ENCODE data around the gene ATP8A2.

Gene ATP8A2

DNA sequence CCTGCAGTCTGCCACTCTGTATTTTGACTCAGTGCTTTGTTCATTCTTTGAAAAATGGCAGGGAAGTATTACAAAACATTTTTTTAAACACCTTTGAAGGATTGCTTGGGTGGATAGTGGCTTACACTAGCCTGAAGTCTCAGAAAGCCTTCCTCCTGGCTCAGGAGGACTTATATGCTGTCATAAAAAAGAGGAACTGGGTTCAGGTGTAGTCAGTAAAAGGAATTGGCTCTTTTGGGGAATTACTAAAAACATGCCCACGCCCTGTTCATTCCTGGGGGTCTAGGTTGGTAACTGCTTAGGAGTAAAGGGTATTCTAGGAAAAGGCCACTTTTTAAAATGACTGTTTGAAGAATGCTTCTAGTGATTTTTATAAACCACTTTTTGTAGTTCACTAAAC is 493.2 kb downstream of the ATP8A2 start:
- Mint-ChIP-seq H3K4me3 (no peak overlapping the region), H3K27ac (ENCODE audit: low read depth) (no peak overlapping the region), H3K27me3 (peaks cover 13% of the 10 kb centered on the region), H3K36me3 (ENCODE audit: insufficient read depth) (no peaks in the 10 kb centered on the region), H3K4me1 (no peaks in the 10 kb centered on the region), H3K9me3 (no peaks in the 10 kb centered on the region)
- no peak for ATAC-seq (replicated peaks; ENCODE audit: extremely low read depth, poor library complexity, severe bottlenecking)
- DNase-seq (ENCODE audit: low spot score in 2 of 2) = no peak

DNA sequence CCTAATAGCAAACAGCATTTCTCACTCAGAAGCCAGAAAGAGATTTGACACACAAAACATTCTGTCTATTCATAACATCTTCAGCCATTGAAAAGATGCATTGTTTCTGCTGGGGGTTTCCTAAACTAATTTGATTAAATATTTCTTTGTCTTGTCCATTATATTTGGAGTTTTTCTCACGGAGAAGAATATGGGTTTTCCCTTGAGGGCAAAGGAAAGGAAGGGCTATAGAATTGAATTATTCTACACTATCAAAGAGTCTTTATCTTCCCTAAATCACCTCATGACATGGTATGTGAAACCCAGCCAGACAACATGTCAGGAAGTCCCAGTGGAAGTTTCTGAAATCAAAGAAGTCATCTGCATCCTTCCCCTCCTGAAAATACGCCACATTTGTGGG is 493.6 kb downstream of the ATP8A2 start:
- H3K27ac Mint-ChIP-seq (ENCODE audit: low read depth) = no peak overlapping the region
- H3K27me3 Mint-ChIP-seq = peaks cover 13% of the 10 kb centered on the region
- H3K9me3 Mint-ChIP-seq = no peaks in the 10 kb centered on the region
- DNase-seq (ENCODE audit: low spot score in 2 of 2) (no peak), ATAC-seq (replicated peaks; ENCODE audit: extremely low read depth, poor library complexity, severe bottlenecking) (no peak)
- no peaks in the 10 kb centered on the region for H3K36me3 Mint-ChIP-seq (ENCODE audit: insufficient read depth)
- no peaks in the 10 kb centered on the region for H3K4me1 Mint-ChIP-seq
- no peak overlapping the region for H3K4me3 Mint-ChIP-seq

DNA sequence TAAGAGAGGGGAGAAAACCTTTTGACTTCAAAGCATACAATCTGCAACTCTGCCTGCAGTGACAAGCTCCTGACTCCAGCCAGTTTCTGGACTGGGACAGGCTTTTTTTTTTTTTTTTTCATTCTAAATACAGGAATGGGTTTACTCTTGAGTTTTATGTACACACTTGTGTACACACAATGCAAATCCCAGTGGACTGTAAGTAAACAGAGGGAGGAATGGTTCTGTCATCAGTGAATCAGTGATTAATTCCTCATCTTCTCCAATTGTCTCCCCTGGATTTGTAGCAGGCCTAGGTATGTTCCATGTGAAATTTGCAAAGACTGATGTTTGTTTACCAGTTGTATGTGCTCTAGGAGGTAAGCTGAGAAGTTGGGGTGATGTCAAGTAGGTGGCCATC is 495.3 kb downstream of the ATP8A2 start:
- DNase-seq (ENCODE audit: low spot score in 2 of 2) (no peak), ATAC-seq (replicated peaks; ENCODE audit: extremely low read depth, poor library complexity, severe bottlenecking) (no peak)
- Mint-ChIP-seq H3K27ac (ENCODE audit: low read depth) (no peak overlapping the region), H3K27me3 (peaks cover 13% of the 10 kb centered on the region), H3K4me1 (peaks cover 5% of the 10 kb centered on the region), H3K36me3 (ENCODE audit: insufficient read depth) (no peaks in the 10 kb centered on the region), H3K4me3 (no peak overlapping the region), H3K9me3 (no peaks in the 10 kb centered on the region)

DNA sequence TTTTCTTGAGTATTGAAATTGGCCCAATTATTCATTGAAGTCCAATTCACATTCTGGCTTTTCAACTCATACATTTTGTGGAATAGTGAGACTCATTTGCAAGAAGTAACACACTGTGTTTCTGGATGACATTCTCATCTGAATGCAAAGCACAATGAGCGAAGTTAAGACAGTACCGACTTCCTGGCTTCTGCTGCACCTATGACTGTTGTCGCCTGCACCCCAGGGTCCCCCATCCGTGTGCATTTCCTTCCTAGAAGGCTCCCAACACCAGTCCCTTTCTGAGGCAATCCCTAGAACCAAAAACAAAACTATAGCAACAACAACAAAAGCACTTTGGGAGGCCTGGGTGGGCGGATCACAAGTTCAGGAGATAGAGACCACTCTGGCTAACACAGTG is 496.7 kb downstream of the ATP8A2 start:
- Mint-ChIP-seq H3K4me3 (no peak overlapping the region), H3K4me1 (peaks cover 5% of the 10 kb centered on the region), H3K27me3 (peaks cover 13% of the 10 kb centered on the region), H3K9me3 (no peaks in the 10 kb centered on the region), H3K36me3 (ENCODE audit: insufficient read depth) (no peaks in the 10 kb centered on the region), H3K27ac (ENCODE audit: low read depth) (no peak overlapping the region)
- DNase-seq (ENCODE audit: low spot score in 2 of 2) (no peak), ATAC-seq (replicated peaks; ENCODE audit: extremely low read depth, poor library complexity, severe bottlenecking) (no peak)

DNA sequence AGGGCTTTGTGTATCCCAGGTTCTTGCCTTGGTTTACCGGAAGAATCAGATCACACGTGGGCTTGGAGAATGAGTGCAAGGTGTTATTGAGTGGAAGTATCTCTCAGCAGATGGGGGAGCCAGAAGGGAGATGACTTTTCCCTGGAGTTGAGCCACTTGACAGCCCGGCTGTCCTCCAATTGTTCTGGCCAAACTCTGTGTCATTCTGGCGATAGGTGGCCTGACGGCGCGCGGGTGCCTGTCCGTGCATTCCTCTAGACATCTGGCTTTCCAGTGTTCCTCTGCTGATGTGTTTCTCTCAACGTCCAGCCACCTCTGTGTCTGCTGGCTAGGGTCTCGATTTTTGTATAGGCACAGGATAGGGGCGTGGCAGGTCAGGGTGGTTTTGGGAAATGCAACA is 498.2 kb downstream of the ATP8A2 start:
- H3K4me3 Mint-ChIP-seq = no peak overlapping the region
- H3K27me3 Mint-ChIP-seq = peaks cover 13% of the 10 kb centered on the region
- no peaks in the 10 kb centered on the region for H3K36me3 Mint-ChIP-seq (ENCODE audit: insufficient read depth)
- no peak overlapping the region for H3K27ac Mint-ChIP-seq (ENCODE audit: low read depth)
- ATAC-seq (replicated peaks; ENCODE audit: extremely low read depth, poor library complexity, severe bottlenecking) = no peak
- no peak for DNase-seq (ENCODE audit: low spot score in 2 of 2)
- peaks cover 5% of the 10 kb centered on the region for H3K9me3 Mint-ChIP-seq
- peaks cover 19% of the 10 kb centered on the region for H3K4me1 Mint-ChIP-seq

DNA sequence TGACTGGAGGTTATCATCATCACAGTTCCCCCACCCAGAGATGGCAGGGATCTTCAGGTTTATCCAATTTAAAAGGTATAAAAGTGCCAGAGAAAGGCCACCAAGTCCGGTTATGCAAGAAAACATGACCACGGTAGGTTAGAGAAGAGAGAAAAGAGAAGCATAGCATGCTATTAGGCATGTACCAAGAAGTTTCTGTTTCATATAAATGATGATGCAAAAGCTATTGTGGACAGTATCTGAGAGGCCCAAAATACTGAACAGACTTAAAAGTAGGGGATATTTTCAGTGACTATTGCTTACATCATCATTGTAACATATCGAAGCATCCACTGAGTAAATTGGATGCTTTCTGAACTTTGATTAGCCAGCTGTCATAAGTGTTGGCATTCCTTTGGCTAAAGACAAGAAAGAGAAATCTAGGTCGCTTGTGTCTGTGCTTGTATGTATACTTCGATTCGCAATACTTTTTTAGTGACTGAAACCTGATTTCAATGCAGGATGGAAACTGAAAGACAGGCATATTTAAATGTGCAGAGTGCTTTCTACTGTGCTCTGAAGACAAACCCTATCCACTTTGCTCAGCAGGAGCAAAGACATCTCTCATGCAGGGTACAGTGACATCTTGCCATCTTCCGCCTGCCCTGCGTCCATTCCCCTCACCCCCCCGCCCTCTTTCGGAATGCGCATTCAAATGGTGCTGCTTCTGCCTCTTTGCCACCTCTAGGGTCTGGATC is 499.8 kb downstream of the ATP8A2 start:
- ATAC-seq (replicated peaks; ENCODE audit: extremely low read depth, poor library complexity, severe bottlenecking) = no peak
- no peak overlapping the region for H3K27ac Mint-ChIP-seq (ENCODE audit: low read depth)

DNA sequence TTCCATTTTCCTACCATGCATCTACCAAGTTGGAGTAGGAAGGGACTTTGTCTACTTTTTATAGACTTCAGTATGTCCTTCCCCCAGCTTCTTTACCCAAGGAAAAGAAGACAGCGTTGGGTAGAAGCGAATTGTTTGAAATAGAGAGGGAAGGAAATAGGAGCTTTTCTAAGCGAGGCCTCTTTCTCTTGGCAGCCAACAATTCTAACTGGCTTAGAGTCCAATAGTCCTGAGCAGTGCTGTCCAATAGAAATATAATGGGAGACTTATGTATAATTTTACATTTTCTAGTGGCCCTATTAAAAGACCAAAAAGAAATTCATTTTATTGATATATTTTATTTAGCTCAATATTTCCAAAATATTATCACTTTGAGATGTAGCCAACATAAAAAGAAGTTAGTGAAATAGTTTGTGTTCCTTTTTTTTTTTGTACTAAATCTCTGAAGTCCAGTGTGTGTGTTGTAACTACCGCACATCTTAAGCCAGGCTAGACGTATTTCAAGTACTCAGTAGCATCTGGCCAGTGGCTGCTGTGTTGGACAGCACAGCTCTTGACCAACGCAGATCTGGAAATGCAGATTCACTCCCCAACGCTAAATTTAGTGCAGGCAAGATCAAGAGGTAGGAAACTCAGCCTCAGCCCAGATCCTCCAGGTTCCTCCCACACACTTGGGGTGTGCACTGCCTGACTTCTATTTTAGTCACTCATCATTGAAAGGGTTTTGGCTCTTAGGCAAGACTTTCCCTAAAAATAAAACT is 500.9 kb downstream of the ATP8A2 start:
- peaks cover 5% of the 10 kb centered on the region for H3K9me3 Mint-ChIP-seq
- H3K4me1 Mint-ChIP-seq = peaks cover 22% of the 10 kb centered on the region
- H3K36me3 Mint-ChIP-seq (ENCODE audit: insufficient read depth) = peaks cover 2% of the 10 kb centered on the region
- no peak overlapping the region for H3K27ac Mint-ChIP-seq (ENCODE audit: low read depth)
- DNase-seq (ENCODE audit: low spot score in 2 of 2) (no peak), ATAC-seq (replicated peaks; ENCODE audit: extremely low read depth, poor library complexity, severe bottlenecking) (no peak)
- H3K27me3 Mint-ChIP-seq = no peaks in the 10 kb centered on the region
- no peak overlapping the region for H3K4me3 Mint-ChIP-seq

More for the DNA sequence above, 499.8 kb downstream of the ATP8A2 start:
- Mint-ChIP-seq H3K4me1 (peaks cover 22% of the 10 kb centered on the region), H3K36me3 (ENCODE audit: insufficient read depth) (peaks cover 2% of the 10 kb centered on the region), H3K27me3 (peaks cover 4% of the 10 kb centered on the region), H3K4me3 (no peak overlapping the region), H3K9me3 (peaks cover 5% of the 10 kb centered on the region)
- no peak for DNase-seq (ENCODE audit: low spot score in 2 of 2)

DNA sequence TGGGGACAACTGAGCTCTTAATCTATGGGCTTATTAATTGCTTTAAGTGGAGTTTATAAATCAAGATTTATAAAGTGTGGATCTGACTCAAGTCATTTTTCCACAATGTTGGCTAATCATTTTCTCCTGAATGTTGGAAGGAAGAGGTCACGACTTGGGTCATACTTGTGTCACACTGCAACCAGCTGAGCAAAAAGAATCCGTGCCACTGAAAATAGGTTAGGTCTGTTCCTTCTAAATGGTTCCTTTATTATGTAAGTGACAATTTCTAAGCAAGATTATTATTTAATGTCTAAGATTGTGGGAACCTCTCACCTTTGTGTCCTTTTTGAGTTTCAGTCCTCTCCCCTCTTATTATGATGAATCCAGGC is 501.5 kb downstream of the ATP8A2 start:
- H3K4me3 Mint-ChIP-seq = no peak overlapping the region
- peaks cover 5% of the 10 kb centered on the region for H3K9me3 Mint-ChIP-seq
- no peaks in the 10 kb centered on the region for H3K27me3 Mint-ChIP-seq
- no peak overlapping the region for H3K27ac Mint-ChIP-seq (ENCODE audit: low read depth)
- H3K36me3 Mint-ChIP-seq (ENCODE audit: insufficient read depth) = peaks cover 2% of the 10 kb centered on the region
- peaks cover 22% of the 10 kb centered on the region for H3K4me1 Mint-ChIP-seq
- DNase-seq (ENCODE audit: low spot score in 2 of 2) (no peak), ATAC-seq (replicated peaks; ENCODE audit: extremely low read depth, poor library complexity, severe bottlenecking) (no peak)

DNA sequence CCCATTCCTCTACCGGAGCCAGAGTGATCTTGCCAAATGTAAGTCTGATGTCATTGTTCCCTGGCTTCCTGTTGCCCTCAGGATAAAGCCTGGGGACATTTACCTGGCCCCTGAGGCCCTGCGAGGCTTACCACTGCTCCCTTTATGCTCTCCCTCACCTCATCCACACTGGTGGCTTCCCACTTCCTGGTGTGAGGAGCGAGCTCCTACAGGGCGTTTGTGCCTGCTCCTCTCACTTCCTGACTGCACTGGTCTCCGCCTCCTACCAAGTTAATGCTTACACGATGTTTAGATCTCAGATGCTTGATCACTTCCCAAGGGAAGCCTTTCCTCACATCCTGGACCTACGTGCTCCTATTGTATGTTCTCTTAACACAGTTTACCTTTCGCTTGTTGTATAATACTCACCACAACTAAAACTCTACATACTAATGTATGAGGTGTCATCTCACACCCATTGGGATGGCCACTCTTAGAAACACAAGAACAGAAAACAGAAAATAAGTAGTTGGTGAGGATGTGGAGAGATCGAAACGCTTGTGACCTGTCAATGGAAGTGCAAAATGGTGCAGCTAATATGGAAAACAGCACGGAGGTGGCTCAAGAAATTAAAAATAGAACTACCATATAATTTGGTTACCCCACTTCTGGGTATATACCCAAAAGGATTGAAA is 502.4 kb downstream of the ATP8A2 start:
- peaks cover 22% of the 10 kb centered on the region for H3K4me1 Mint-ChIP-seq

DNA sequence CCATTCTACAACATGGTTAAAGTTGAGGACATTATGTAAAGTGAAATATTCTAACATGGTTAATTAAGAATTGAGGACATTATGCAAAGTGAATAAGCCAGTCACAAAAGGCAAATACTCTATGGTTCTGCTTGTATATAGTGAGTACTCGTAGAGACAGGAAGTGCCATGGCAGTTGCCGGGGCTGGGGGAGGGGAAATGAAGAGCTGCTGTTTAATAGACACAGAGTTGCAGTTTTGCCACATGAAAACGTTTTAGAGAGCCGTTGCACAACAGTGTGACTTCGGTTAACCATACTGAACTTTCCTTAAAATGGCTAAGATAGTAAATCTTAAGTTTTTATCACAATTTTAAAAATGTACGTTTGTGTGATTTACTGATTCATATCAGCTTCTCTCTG is 503.1 kb downstream of the ATP8A2 start:
- peak overlapping the region; percentile 39 for H3K4me3 Mint-ChIP-seq
- H3K4me1 Mint-ChIP-seq = peaks cover 22% of the 10 kb centered on the region

More for the DNA sequence above, 502.4 kb downstream of the ATP8A2 start:
- DNase-seq (ENCODE audit: low spot score in 2 of 2) = no peak
- ATAC-seq (replicated peaks; ENCODE audit: extremely low read depth, poor library complexity, severe bottlenecking) = no peak
- peaks cover 2% of the 10 kb centered on the region for H3K36me3 Mint-ChIP-seq (ENCODE audit: insufficient read depth)
- H3K27ac Mint-ChIP-seq (ENCODE audit: low read depth) = peak overlapping the region; percentile 23
- H3K9me3 Mint-ChIP-seq = peaks cover 5% of the 10 kb centered on the region
- H3K27me3 Mint-ChIP-seq = no peaks in the 10 kb centered on the region
- peak overlapping the region; percentile 39 for H3K4me3 Mint-ChIP-seq

DNA sequence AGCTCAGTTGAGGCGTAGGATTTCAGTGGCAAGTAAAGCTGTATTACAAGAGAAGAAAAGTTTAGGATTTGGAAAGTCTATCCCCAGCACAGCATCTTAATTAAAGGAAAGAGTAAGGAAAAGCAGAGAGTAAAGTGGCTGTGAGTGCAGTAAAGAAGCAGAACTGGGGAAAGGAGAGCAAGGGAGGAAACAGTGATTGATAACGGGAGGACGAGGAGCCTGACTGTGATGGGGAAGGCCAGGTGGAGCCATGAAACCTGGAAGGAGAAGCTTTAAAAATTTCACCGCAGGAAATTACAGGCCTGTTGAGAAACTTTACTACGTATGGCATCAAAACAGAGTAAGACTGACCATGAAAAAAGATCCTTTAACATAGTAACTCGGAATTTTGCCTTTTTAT is 504.5 kb downstream of the ATP8A2 start:
- no peak for DNase-seq (ENCODE audit: low spot score in 2 of 2)
- Mint-ChIP-seq H3K27me3 (no peaks in the 10 kb centered on the region), H3K9me3 (peaks cover 5% of the 10 kb centered on the region), H3K4me3 (no peak overlapping the region), H3K4me1 (peaks cover 17% of the 10 kb centered on the region), H3K27ac (ENCODE audit: low read depth) (no peak overlapping the region), H3K36me3 (ENCODE audit: insufficient read depth) (peaks cover 2% of the 10 kb centered on the region)
- ATAC-seq (replicated peaks; ENCODE audit: extremely low read depth, poor library complexity, severe bottlenecking) = no peak

More for the DNA sequence above, 503.1 kb downstream of the ATP8A2 start:
- no peaks in the 10 kb centered on the region for H3K27me3 Mint-ChIP-seq
- peaks cover 2% of the 10 kb centered on the region for H3K36me3 Mint-ChIP-seq (ENCODE audit: insufficient read depth)
- DNase-seq (ENCODE audit: low spot score in 2 of 2) (peak; percentile 26 to 67), ATAC-seq (replicated peaks; ENCODE audit: extremely low read depth, poor library complexity, severe bottlenecking) (peak; percentile 93)
- peaks cover 5% of the 10 kb centered on the region for H3K9me3 Mint-ChIP-seq
- peak overlapping the region; percentile 23 for H3K27ac Mint-ChIP-seq (ENCODE audit: low read depth)

DNA sequence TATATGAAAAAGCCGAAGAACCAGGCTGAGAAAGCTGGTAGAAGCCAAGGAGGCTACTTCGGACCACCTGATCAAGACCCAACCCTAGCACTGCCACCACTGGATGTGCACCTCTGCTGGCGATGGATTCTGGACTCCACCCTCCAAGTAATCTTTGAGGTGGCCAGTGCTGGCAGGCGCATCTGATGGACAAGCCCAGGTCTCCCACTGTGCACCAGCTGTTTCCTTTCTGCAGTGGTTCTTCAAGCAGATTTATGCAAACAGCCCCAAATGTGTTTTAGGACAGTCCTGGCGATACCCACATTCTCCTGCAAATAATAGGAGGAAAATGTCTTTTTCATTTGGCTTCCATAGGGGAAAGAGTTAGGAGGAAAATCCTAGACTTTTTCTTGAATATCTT is 507.7 kb downstream of the ATP8A2 start:
- DNase-seq (ENCODE audit: low spot score in 2 of 2) = no peak
- ATAC-seq (replicated peaks; ENCODE audit: extremely low read depth, poor library complexity, severe bottlenecking) = no peak
- H3K27ac Mint-ChIP-seq (ENCODE audit: low read depth) = no peak overlapping the region
- peaks cover 2% of the 10 kb centered on the region for H3K27me3 Mint-ChIP-seq
- peaks cover 20% of the 10 kb centered on the region for H3K4me1 Mint-ChIP-seq
- peaks cover 2% of the 10 kb centered on the region for H3K36me3 Mint-ChIP-seq (ENCODE audit: insufficient read depth)
- no peak overlapping the region for H3K4me3 Mint-ChIP-seq
- no peaks in the 10 kb centered on the region for H3K9me3 Mint-ChIP-seq

Measured in central memory CD8-positive, alpha-beta T cell (primary cell).